HepG2 (cell line): ENCODE measurements around the gene JUND. TPM values are rescaled to one million over a fixed set of nuclear protein-coding genes. Genes with fewer than 3 reads are reported as not detected.

Experiments used
- BHLHE40 ChIP-seq: IDR thresholded peaks from 2 replicates; pipeline ENCODE4 v1.6.1; 2011; ENCODE audit warnings: low read length, improper control_type of control experiment
- CREBL2 ChIP-seq: sonication (generic); formaldehyde crosslinking; IDR thresholded peaks from 2 replicates; pipeline ENCODE4 v1.8.1; 2023; ENCODE audit warnings: missing genetic modification reagents, mild to moderate bottlenecking, borderline replicate concordance
- HBP1 ChIP-seq: IDR thresholded peaks from 2 replicates; pipeline ENCODE4 v1.6.1; 2016; ENCODE audit warnings: low read depth, control low read depth
- JUN ChIP-seq: sonication (generic); formaldehyde crosslinking; IDR thresholded peaks from 2 replicates; pipeline ENCODE4 v1.4.0; 2020; ENCODE audit warnings: mild to moderate bottlenecking, missing genetic modification reagents
- MEIS1 ChIP-seq: sonication (generic); formaldehyde crosslinking; IDR thresholded peaks from 2 replicates; pipeline ENCODE4 v1.9.0; 2021; ENCODE audit warnings: mild to moderate bottlenecking, missing genetic modification reagents, moderate library complexity, borderline replicate concordance
- MLX ChIP-seq: IDR thresholded peaks from 2 replicates; pipeline ENCODE4 v1.6.1; 2016
- MNT ChIP-seq: fragments of 450-650 bp; IDR thresholded peaks from 2 replicates; pipeline ENCODE4 v1.6.1; 2016
- PHF20 ChIP-seq: sonication (generic); formaldehyde crosslinking; IDR thresholded peaks from 2 replicates; pipeline ENCODE4 v1.5.0; 2020; ENCODE audit warnings: mild to moderate bottlenecking, missing genetic modification reagents
- SALL1 ChIP-seq: sonication (generic); formaldehyde crosslinking; IDR thresholded peaks from 2 replicates; pipeline ENCODE4 v1.8.0; 2022; ENCODE audit warnings: mild to moderate bottlenecking, missing genetic modification reagents
- THAP9 ChIP-seq: sonication (generic); formaldehyde crosslinking; IDR thresholded peaks from 2 replicates; pipeline ENCODE4; 2020; ENCODE audit warnings: missing genetic modification reagents, mild to moderate bottlenecking, borderline replicate concordance
- ZBTB25 ChIP-seq: IDR thresholded peaks from 2 replicates; pipeline ENCODE4 v1.6.1; 2018; ENCODE audit warnings: missing genetic modification reagents
- ZBTB37 ChIP-seq: sonication (generic); formaldehyde crosslinking; IDR thresholded peaks from 2 replicates; pipeline ENCODE4 v1.4.0; 2020; ENCODE audit warnings: mild to moderate bottlenecking, missing genetic modification reagents
- ZBTB44 ChIP-seq: sonication (generic); formaldehyde crosslinking; IDR thresholded peaks from 2 replicates; pipeline ENCODE4 v1.4.0; 2020; ENCODE audit warnings: missing genetic modification reagents
- ZMAT3 ChIP-seq: sonication (generic); formaldehyde crosslinking; conservative IDR thresholded peaks from 2 replicates; pipeline ENCODE4 v1.7.0; 2021; ENCODE audit warnings: missing genetic modification reagents
- ZMYM3 ChIP-seq: sonication (generic); formaldehyde crosslinking; IDR thresholded peaks from 2 replicates; pipeline ENCODE4 v1.5.1; 2020; ENCODE audit warnings: mild to moderate bottlenecking, missing genetic modification reagents
- ZNF431 ChIP-seq: sonication (generic); formaldehyde crosslinking; IDR thresholded peaks from 2 replicates; pipeline ENCODE4 v1.9.0; 2022; ENCODE audit warnings: missing genetic modification reagents, low read depth, mild to moderate bottlenecking, borderline replicate concordance
- ZSCAN21 ChIP-seq: sonication (generic); formaldehyde crosslinking; IDR thresholded peaks from 2 replicates; pipeline ENCODE4 v1.8.0; 2022; ENCODE audit warnings: mild to moderate bottlenecking, missing genetic modification reagents, moderate library complexity, borderline replicate concordance
- ZSCAN25 ChIP-seq: sonication (generic); formaldehyde crosslinking; IDR thresholded peaks from 2 replicates; pipeline ENCODE4 v1.8.0; 2022; ENCODE audit warnings: mild to moderate bottlenecking, missing genetic modification reagents
- polyA plus RNA-seq, 8 experiments: library from polyadenylated mRNA; depleted of rRNA in 3 of 8; stranded (reverse) in 7 of 8; unstranded in 1 of 8; fragments of >200 nt; fragmentation: Illumina TruSeq in 4 of 8; extraction: Trizol in 4 of 8; gene quantifications; 2 replicates each; pipeline versions ENCODE4 v1.2.1 to v1.2.3, GENCODE V29; 2011 to 2016; ENCODE audit warnings: low read depth in 4 of 8, missing spikeins in 1 of 8, mixed read lengths in 1 of 8; ENCODE audit not compliant: insufficient read depth in 1 of 8
- total RNA-seq, 5 experiments: library from RNA; depleted of rRNA; stranded (reverse); fragments of >200 nt; fragmentation: Illumina TruSeq; extraction: Trizol; gene quantifications; 2 replicates each; pipeline ENCODE4 v1.2.3, GENCODE V29; 2016; ENCODE audit warnings: low read depth in 1 of 5

Gene JUND
- total and polyA plus RNA-seq, 2 of the 13 experiments (the other 11 are each of a cell fraction or from before 2014, with no cell fraction given) = 41.2 to 59.8 TPM

GRCh38 chr19:18274219-18274780 is 7.1 kb downstream of the JUND start, which contains the start of gene IQCN (continued):
- TF ChIP-seq ZBTB37 (CRISPR knock-in tag) (peak; percentile 43; the same call in 1 of the 2 replicates), ZSCAN25 (CRISPR knock-in tag) (no peak), CREBL2 (CRISPR knock-in tag) (no peak), ZSCAN21 (CRISPR knock-in tag) (0 out of 2 replicates have a peak, but pooled peaks have one; percentile 10), SALL1 (CRISPR knock-in tag) (no peak), THAP9 (CRISPR knock-in tag) (no peak), HBP1 (CRISPR knock-in tag) (no peak), ZBTB25 (no peak), MEIS1 (CRISPR knock-in tag) (no peak), ZMYM3 (CRISPR knock-in tag) (peak; percentile 8; the same call in 1 of the 2 replicates), BHLHE40 (no peak), PHF20 (CRISPR knock-in tag) (no peak), MNT (no peak), JUN (CRISPR knock-in tag) (no peak), ZNF431 (CRISPR knock-in tag) (no peak), ZBTB44 (CRISPR knock-in tag) (no peak), ZMAT3 (CRISPR knock-in tag) (no peak), MLX (CRISPR knock-in tag) (no peak)
